GM23338 (cell line): ENCODE measurements around the gene CHAF1B. TPM values are rescaled to one million over a fixed set of nuclear protein-coding genes. Genes with fewer than 3 reads are reported as not detected.

ENCODE experiments used
- ATAC-seq: fragments of 200-7000 bp; cut with Tn5 transposase; 3 replicates; pipeline ENCODE4 v1.9.1; 2020
- DNase-seq: peaks from one replicate; pipeline ENCODE4 v3.0.0-alpha.2; 2015; ENCODE audit warnings: low spot score
- H2AFZ ChIP-seq: fragments of 200-600 bp; sonication (generic); 2 replicates; pipeline ENCODE4 v1.8.0; 2016; ENCODE audit warnings: antibody characterized with exemption, mild to moderate bottlenecking, moderate library complexity
- H3F3A ChIP-seq: fragments of 200-600 bp; sonication (generic); replicated peaks from 2 replicates; pipeline ENCODE4 v1.8.0; 2017; ENCODE audit warnings: antibody characterized with exemption, mixed run types, low read depth
- H3K27ac ChIP-seq: fragments of 200-600 bp; sonication (generic); 2 replicates; pipeline ENCODE4 v1.6.1; 2016; ENCODE audit warnings: low read depth
- H3K27me3 ChIP-seq: fragments of 200-600 bp; sonication (generic); 2 replicates; pipeline ENCODE4 v1.8.0; 2016; ENCODE audit warnings: mild to moderate bottlenecking, mixed run types, moderate library complexity; ENCODE audit not compliant: insufficient read depth
- H3K36me3 ChIP-seq: fragments of 200-600 bp; sonication (generic); 2 replicates; pipeline ENCODE4 v1.8.0; 2016; ENCODE audit warnings: mild to moderate bottlenecking; ENCODE audit not compliant: insufficient read depth
- H3K4me1 ChIP-seq: fragments of 200-600 bp; sonication (generic); 2 replicates; pipeline ENCODE4 v1.8.0; 2016; ENCODE audit warnings: mild to moderate bottlenecking, moderate library complexity; ENCODE audit not compliant: insufficient read depth
- H3K4me2 ChIP-seq: fragments of 200-600 bp; sonication (generic); 2 replicates; pipeline ENCODE4 v1.7.1; 2017; ENCODE audit warnings: mixed run types
- H3K4me3 ChIP-seq: fragments of 200-600 bp; sonication (generic); 2 replicates; pipeline ENCODE4 v1.6.1; 2016; ENCODE audit warnings: mixed run types
- H3K79me2 ChIP-seq: fragments of 200-600 bp; sonication (generic); replicated peaks from 2 replicates; pipeline ENCODE4 v1.8.0; 2017; ENCODE audit warnings: mild to moderate bottlenecking; ENCODE audit not compliant: insufficient read depth
- H3K9me2 ChIP-seq: fragments of 200-600 bp; sonication (generic); 2 replicates; pipeline ENCODE4 v1.8.0; 2017; ENCODE audit not compliant: insufficient read depth
- H4K20me1 ChIP-seq: fragments of 200-600 bp; sonication (generic); replicated peaks from 2 replicates; pipeline ENCODE4 v1.8.0; 2017; ENCODE audit warnings: mild to moderate bottlenecking; ENCODE audit not compliant: insufficient read depth
- H3K27ac Mint-ChIP-seq: 2 replicates; pipeline ENCODE4 v1.8.0; 2020; ENCODE audit warnings: inconsistent platforms, mild to moderate bottlenecking, moderate library complexity, mixed read lengths
- H3K27me3 Mint-ChIP-seq: 3 replicates; pipeline ENCODE4 v1.8.0; 2022; ENCODE audit warnings: low read depth, mild to moderate bottlenecking, moderate library complexity, mixed read lengths, inconsistent platforms; ENCODE audit not compliant: insufficient read depth, poor library complexity
- H3K36me3 Mint-ChIP-seq: 3 replicates; pipeline ENCODE4 v1.8.0; 2021; ENCODE audit warnings: low read depth, mild to moderate bottlenecking, inconsistent platforms, moderate library complexity, mixed read lengths
- H3K4me1 Mint-ChIP-seq: 3 replicates; pipeline ENCODE4 v1.8.0; 2020; ENCODE audit warnings: mild to moderate bottlenecking, inconsistent platforms, mixed read lengths
- H3K4me3 Mint-ChIP-seq: 3 replicates; pipeline ENCODE4 v1.8.0; 2021; ENCODE audit warnings: moderate library complexity, mild to moderate bottlenecking, inconsistent platforms, mixed read lengths
- H3K9me3 Mint-ChIP-seq: 3 replicates; pipeline ENCODE4 v1.8.0; 2020; ENCODE audit warnings: moderate library complexity, mild to moderate bottlenecking, inconsistent platforms, mixed read lengths
- CREB1 ChIP-seq: fragments of 250-450 bp; sonication (Bioruptor Pico); IDR thresholded peaks from 2 replicates; pipeline ENCODE4 v1.5.0; 2020; ENCODE audit warnings: low read depth, mild to moderate bottlenecking, moderate library complexity
- EZH2 ChIP-seq: fragments of 200-600 bp; sonication (generic); IDR thresholded peaks from one replicate; pipeline ENCODE4 v1.8.0; 2017; ENCODE audit warnings: antibody characterized with exemption, mild to moderate bottlenecking, low read depth; ENCODE audit not compliant: unreplicated experiment
- EZH2phosphoT487 ChIP-seq: fragments of 200-600 bp; sonication (generic); IDR thresholded peaks from one replicate; pipeline ENCODE4 v1.8.1; 2018; ENCODE audit warnings: antibody characterized with exemption; ENCODE audit not compliant: unreplicated experiment
- JUNB ChIP-seq: IDR thresholded peaks from one replicate; pipeline ENCODE4 v1.6.1; 2016; ENCODE audit warnings: antibody characterized with exemption; ENCODE audit not compliant: unreplicated experiment
- NANOG ChIP-seq: IDR thresholded peaks from 2 replicates; pipeline ENCODE4 v1.6.1; 2016; ENCODE audit warnings: antibody characterized with exemption, borderline replicate concordance
- POLR2AphosphoS5 ChIP-seq: IDR thresholded peaks from 2 replicates; pipeline ENCODE4 v1.6.1; 2016; ENCODE audit warnings: antibody characterized with exemption, low read depth
- REST ChIP-seq: IDR thresholded peaks from one replicate; pipeline ENCODE4 v1.6.1; 2018; ENCODE audit warnings: antibody characterized with exemption; ENCODE audit not compliant: unreplicated experiment
- STAT1 ChIP-seq: IDR thresholded peaks from one replicate; pipeline ENCODE4 v1.6.1; 2016; ENCODE audit warnings: antibody characterized with exemption; ENCODE audit not compliant: unreplicated experiment
- ZNF114 ChIP-seq: fragments of 250-450 bp; sonication (Bioruptor Pico); IDR thresholded peaks from 2 replicates; pipeline ENCODE4 v1.5.0; 2020; ENCODE audit warnings: mild to moderate bottlenecking, moderate library complexity
- ZNF331 ChIP-seq: fragments of 250-450 bp; sonication (Bioruptor Pico); IDR thresholded peaks from 2 replicates; pipeline ENCODE4 v1.5.0; 2020; ENCODE audit warnings: low read depth, mild to moderate bottlenecking, moderate library complexity
- polyA plus RNA-seq: library from polyadenylated mRNA; unstranded; fragments of >200 nt; fragmentation: Nextera tagmentation; extraction: Ambion mirVana; gene quantifications from 2 replicates; pipeline ENCODE4 v1.2.1, GENCODE V29; 2016
- total RNA-seq: library from RNA; depleted of rRNA; stranded (reverse); fragments of >200 nt; shearing (Covaris generic); gene quantifications from 2 replicates; pipeline ENCODE4 v1.2.3, GENCODE V29; 2014
- TF ChIP-seq, protein P1 (sequence below), 2 experiments: fragments of 200-600 bp in 1 of 2; sonication (generic) in 1 of 2; conservative IDR thresholded peaks; 2 replicates each; pipeline versions ENCODE4 v1.5.1 to v1.6.1; 2016 to 2017; ENCODE audit warnings: antibody characterized with exemption in 2 of 2, low read depth in 2 of 2, mild to moderate bottlenecking in 2 of 2, moderate library complexity in 1 of 2
- TF ChIP-seq, protein P2 (sequence below): fragments of 250-450 bp; sonication (Bioruptor Pico); IDR thresholded peaks from 2 replicates; pipeline ENCODE4 v1.5.0; 2020; ENCODE audit warnings: mild to moderate bottlenecking, moderate library complexity
- TF ChIP-seq, protein P3 (sequence below): IDR thresholded peaks from 2 replicates; pipeline ENCODE4 v1.6.1; 2016; ENCODE audit warnings: antibody characterized with exemption

CHAF1B gene
- total and polyA plus RNA-seq, 2 experiments from 2014 or later, result 7.9 to 13.1 TPM

GRCh38 chr21:36451506-36451905 is 66.3 kb downstream of the CHAF1B start (continued):
- TF ChIP-seq POLR2AphosphoS5, result no peak
- no peak for TF ChIP-seq STAT1

- H3K79me2 ChIP-seq, result no peaks in the 10 kb centered on the region
- no peaks in the 10 kb centered on the region for H3K9me3 Mint-ChIP-seq
- H3K4me2 ChIP-seq, result no peak overlapping the region
- H3K27ac ChIP-seq, result no peak overlapping the region
- TF ChIP-seq EZH2, result no peak
- TF ChIP-seq EZH2phosphoT487, result no peak
- no peak for TF ChIP-seq ZNF114 (CRISPR knock-in tag)
- TF ChIP-seq, protein P1, sequence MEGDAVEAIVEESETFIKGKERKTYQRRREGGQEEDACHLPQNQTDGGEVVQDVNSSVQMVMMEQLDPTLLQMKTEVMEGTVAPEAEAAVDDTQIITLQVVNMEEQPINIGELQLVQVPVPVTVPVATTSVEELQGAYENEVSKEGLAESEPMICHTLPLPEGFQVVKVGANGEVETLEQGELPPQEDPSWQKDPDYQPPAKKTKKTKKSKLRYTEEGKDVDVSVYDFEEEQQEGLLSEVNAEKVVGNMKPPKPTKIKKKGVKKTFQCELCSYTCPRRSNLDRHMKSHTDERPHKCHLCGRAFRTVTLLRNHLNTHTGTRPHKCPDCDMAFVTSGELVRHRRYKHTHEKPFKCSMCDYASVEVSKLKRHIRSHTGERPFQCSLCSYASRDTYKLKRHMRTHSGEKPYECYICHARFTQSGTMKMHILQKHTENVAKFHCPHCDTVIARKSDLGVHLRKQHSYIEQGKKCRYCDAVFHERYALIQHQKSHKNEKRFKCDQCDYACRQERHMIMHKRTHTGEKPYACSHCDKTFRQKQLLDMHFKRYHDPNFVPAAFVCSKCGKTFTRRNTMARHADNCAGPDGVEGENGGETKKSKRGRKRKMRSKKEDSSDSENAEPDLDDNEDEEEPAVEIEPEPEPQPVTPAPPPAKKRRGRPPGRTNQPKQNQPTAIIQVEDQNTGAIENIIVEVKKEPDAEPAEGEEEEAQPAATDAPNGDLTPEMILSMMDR (conservative IDR thresholded peaks at IDR 0.05; ENCODE audit: low read depth in 2 of 2), result no peak
- TF ChIP-seq STAT1, result no peak
- TF ChIP-seq CREB1 (CRISPR knock-in tag), result no peak
- TF ChIP-seq REST, result no peak
- TF ChIP-seq NANOG, result no peak
- TF ChIP-seq JUNB, result no peak
- TF ChIP-seq POLR2AphosphoS5, result no peak
- TF ChIP-seq, protein P2, sequence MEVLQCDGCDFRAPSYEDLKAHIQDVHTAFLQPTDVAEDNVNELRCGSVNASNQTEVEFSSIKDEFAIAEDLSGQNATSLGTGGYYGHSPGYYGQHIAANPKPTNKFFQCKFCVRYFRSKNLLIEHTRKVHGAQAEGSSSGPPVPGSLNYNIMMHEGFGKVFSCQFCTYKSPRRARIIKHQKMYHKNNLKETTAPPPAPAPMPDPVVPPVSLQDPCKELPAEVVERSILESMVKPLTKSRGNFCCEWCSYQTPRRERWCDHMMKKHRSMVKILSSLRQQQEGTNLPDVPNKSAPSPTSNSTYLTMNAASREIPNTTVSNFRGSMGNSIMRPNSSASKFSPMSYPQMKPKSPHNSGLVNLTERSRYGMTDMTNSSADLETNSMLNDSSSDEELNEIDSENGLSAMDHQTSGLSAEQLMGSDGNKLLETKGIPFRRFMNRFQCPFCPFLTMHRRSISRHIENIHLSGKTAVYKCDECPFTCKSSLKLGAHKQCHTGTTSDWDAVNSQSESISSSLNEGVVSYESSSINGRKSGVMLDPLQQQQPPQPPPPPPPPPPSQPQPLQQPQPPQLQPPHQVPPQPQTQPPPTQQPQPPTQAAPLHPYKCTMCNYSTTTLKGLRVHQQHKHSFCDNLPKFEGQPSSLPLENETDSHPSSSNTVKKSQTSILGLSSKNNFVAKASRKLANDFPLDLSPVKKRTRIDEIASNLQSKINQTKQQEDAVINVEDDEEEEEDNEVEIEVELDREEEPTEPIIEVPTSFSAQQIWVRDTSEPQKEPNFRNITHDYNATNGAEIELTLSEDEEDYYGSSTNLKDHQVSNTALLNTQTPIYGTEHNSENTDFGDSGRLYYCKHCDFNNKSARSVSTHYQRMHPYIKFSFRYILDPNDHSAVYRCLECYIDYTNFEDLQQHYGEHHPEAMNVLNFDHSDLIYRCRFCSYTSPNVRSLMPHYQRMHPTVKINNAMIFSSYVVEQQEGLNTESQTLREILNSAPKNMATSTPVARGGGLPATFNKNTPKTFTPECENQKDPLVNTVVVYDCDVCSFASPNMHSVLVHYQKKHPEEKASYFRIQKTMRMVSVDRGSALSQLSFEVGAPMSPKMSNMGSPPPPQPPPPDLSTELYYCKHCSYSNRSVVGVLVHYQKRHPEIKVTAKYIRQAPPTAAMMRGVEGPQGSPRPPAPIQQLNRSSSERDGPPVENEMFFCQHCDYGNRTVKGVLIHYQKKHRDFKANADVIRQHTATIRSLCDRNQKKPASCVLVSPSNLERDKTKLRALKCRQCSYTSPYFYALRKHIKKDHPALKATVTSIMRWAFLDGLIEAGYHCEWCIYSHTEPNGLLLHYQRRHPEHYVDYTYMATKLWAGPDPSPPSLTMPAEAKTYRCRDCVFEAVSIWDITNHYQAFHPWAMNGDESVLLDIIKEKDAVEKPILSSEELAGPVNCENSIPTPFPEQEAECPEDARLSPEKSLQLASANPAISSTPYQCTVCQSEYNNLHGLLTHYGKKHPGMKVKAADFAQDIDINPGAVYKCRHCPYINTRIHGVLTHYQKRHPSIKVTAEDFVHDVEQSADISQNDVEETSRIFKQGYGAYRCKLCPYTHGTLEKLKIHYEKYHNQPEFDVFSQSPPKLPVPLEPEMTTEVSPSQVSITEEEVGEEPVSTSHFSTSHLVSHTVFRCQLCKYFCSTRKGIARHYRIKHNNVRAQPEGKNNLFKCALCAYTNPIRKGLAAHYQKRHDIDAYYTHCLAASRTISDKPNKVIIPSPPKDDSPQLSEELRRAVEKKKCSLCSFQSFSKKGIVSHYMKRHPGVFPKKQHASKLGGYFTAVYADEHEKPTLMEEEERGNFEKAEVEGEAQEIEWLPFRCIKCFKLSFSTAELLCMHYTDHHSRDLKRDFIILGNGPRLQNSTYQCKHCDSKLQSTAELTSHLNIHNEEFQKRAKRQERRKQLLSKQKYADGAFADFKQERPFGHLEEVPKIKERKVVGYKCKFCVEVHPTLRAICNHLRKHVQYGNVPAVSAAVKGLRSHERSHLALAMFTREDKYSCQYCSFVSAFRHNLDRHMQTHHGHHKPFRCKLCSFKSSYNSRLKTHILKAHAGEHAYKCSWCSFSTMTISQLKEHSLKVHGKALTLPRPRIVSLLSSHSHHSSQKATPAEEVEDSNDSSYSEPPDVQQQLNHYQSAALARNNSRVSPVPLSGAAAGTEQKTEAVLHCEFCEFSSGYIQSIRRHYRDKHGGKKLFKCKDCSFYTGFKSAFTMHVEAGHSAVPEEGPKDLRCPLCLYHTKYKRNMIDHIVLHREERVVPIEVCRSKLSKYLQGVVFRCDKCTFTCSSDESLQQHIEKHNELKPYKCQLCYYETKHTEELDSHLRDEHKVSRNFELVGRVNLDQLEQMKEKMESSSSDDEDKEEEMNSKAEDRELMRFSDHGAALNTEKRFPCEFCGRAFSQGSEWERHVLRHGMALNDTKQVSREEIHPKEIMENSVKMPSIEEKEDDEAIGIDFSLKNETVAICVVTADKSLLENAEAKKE (CRISPR knock-in tag), result no peak
- no peak for TF ChIP-seq ZNF331 (CRISPR knock-in tag)
- TF ChIP-seq, protein P3, sequence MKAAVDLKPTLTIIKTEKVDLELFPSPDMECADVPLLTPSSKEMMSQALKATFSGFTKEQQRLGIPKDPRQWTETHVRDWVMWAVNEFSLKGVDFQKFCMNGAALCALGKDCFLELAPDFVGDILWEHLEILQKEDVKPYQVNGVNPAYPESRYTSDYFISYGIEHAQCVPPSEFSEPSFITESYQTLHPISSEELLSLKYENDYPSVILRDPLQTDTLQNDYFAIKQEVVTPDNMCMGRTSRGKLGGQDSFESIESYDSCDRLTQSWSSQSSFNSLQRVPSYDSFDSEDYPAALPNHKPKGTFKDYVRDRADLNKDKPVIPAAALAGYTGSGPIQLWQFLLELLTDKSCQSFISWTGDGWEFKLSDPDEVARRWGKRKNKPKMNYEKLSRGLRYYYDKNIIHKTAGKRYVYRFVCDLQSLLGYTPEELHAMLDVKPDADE, result no peak
- no peak overlapping the region; the same call in 1 of the 2 replicates for H3K27ac Mint-ChIP-seq
- H3K4me3 Mint-ChIP-seq, result no peak overlapping the region
- ATAC-seq (no peak), DNase-seq (no peak)
- H3K4me3 ChIP-seq, result no peak overlapping the region
- H4K20me1 ChIP-seq, result no peaks in the 10 kb centered on the region
- no peak overlapping the region for H2AFZ ChIP-seq
- H3K27me3 Mint-ChIP-seq, result peaks cover 4% of the 10 kb centered on the region
- H3K4me1 ChIP-seq, result peaks cover 13% of the 10 kb centered on the region
- H3K9me2 ChIP-seq, result no peaks in the 10 kb centered on the region
- H3K36me3 Mint-ChIP-seq, result no peaks in the 10 kb centered on the region
- H3K27me3 ChIP-seq, result no peaks in the 10 kb centered on the region
- H3K36me3 ChIP-seq, result no peaks in the 10 kb centered on the region
- H3K4me1 Mint-ChIP-seq, result peaks cover 18% of the 10 kb centered on the region
- no peaks in the 10 kb centered on the region for H3F3A ChIP-seq
These were observed 67.2 kb downstream of the CHAF1B start for GRCh38 chr21:36452281-36452825.
